ENCODE measurements around the gene PPM1D. TPM values are rescaled to one million over a fixed set of nuclear protein-coding genes. Genes with fewer than 3 reads are reported as not detected.
A peak's percentile ranks its signal among the peaks of the same experiment; 100 is the strongest.
"Not testable (repeated sequence)": the region's sequence is repeated elsewhere in the genome, so short reads cannot be mapped to it uniquely, and the experiment has no call there.

Gene PPM1D
- total RNA-seq, 1 experiment from 2014 or later: 10.5 TPM

DNA sequence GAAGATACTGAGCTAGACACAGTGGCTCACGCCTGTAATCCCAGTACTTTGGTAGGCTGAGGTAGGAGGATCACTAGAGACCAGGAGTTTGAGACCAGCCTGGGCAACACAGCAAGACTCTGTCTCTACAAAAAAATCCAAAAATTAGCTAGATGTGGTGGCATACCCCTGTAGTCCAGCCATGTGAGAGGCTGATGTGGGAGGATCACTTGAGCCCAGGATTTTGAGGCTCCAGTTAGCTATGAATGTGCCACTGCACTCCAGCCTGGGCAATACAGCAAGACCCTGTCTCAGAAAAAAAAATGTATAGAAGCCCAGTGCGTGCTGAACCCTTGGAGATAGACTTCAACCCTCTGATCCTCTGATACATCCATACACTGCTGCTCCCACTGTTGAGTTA is 7.2 kb upstream of the PPM1D start:
- DNase-seq (ENCODE audit: extremely low read depth, low read depth): no peak

DNA sequence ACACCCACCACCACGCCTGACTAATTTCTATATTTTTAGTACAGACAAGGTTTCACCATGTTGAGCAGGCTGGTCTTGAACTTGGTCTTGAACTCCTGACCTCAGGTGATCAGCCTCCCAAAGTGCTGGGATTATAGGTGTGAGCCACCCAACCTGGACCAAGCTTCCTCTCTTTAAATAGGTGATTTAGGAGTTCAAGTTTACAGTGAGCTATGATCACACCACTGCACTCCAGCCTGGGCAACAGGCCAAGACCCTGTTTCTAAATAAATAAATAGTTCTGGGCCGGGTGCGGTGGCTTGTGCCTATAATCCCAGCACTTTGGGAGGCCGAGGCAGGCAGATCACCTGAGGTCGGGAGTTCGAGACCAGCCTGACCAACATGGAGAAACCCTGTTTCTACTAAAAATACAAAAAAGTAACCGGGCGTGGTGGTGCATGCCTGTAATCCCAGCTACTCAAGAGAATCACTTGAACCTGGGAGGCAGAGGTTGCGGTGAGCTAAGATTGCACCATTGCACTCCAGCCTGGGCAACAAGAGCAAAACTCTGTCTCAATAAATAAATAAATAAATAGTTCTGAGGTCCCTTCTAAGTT is 6.5 kb upstream of the PPM1D start:
- DNase-seq (ENCODE audit: extremely low read depth, low read depth): not testable (repeated sequence)

DNA sequence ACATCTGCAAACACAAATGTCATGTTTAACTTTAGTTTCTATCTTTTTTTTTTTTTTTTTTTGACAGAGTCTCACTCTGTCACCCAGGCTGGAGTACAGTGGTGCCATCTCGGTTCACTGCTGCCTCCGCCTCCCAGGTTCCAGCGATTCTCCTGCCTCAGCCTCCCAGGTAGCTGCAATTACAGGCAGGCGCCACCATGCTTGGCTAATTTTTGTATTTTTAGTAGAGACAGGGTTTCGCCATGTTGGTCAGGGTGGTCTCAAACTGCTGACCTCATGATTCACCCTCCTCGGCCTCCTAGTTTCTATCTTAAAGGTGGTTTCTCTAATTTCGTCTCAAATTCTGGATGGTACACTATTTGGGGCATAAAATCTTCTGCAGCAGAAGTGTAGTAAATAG is 5.8 kb upstream of the PPM1D start:
- DNase-seq (ENCODE audit: extremely low read depth, low read depth): not testable (repeated sequence)

DNA sequence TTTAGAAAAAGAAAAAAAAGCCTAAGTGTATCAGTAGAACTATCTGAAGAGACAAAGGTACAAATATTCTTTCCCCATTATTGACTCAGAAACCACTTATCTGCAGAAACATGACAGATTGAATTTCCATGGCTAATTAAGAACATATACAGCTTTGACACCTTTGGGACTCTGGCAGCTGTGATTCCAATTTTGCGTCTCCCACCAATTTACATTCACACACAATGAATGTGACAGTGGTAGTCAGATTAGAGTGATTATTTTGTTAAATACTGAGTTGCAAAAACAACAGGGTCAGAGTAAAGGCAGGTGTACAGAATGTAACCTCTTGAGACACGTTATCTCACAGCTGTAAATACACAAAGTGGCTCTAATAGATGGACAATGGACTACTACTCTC is 5.3 kb upstream of the PPM1D start:
- DNase-seq (ENCODE audit: extremely low read depth, low read depth): no peak

DNA sequence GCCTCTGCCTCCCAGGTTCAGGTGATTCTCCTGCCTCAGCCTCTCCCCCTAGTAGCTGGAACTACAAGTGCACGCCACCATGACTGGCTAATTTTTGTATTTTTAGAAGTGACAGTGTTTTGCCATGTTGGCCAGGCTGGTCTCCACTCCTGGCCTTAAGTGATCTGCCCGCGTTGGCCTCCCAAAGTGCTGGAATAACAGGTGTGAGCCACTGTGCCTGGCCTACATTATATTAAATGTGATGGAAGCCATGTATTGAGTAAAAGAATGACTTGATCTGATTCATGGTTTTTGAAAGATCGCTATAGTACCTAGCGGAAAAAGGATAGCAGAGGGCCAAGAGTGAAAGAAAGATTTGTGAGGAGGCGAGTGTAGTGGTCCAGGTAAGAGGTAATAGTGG is 2.7 kb upstream of the PPM1D start:
- no peak for DNase-seq (ENCODE audit: extremely low read depth, low read depth)

DNA sequence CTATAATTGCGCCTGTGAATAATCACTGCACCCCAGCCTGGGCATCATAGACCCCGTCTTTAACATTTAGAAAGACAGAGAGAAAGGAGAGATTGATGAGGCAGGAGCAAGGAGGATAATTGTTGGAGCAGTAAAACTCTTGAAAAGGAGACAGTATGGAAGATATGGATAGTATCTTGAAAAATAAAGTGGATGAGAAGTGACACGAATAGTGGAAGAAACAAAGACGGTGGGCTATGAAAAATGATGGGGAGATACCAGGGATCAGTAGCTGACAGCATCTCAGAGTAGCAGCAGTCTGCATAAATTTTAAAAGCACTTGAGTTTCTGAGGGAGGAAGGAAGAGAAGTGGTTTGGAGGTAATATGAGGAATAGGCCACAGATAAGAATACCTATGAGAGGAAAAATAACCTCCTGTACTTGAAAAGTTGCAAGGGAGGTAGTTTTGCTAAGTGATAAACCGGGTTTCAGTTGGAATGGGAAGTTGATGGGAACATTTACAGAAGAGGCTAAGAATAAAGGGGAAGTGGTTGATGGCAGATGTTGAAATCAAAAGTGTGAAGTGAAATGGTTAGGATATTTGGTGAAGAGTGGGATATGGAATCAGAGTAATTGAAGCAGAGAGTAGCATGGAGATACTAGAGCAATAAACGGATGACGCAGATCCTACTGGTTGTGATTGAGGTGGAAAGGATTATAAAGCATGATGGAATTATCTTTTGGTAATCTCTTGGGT is 1.8 kb upstream of the PPM1D start:
- no peak for DNase-seq (ENCODE audit: extremely low read depth, low read depth)

DNA sequence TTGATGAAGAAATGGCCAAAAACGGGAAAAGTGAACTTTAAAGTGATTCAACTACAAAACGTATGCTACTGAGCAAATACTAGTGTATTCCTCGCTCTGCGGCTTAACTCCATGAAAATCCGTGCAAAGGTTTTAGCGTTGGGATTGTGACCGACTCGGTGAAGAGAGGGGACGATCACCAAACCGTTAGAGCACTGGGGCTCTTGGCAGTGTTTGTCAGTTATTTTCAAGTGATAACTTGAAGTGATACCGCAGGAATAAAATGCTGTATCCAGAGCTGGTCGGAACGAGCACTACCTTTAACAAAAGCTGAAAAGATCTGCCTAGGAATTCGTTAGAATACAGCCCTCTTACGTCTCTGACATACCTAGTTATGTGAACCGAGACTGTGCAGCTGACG is 773 bp upstream of the PPM1D start:
- no peak for DNase-seq (ENCODE audit: extremely low read depth, low read depth)

DNA sequence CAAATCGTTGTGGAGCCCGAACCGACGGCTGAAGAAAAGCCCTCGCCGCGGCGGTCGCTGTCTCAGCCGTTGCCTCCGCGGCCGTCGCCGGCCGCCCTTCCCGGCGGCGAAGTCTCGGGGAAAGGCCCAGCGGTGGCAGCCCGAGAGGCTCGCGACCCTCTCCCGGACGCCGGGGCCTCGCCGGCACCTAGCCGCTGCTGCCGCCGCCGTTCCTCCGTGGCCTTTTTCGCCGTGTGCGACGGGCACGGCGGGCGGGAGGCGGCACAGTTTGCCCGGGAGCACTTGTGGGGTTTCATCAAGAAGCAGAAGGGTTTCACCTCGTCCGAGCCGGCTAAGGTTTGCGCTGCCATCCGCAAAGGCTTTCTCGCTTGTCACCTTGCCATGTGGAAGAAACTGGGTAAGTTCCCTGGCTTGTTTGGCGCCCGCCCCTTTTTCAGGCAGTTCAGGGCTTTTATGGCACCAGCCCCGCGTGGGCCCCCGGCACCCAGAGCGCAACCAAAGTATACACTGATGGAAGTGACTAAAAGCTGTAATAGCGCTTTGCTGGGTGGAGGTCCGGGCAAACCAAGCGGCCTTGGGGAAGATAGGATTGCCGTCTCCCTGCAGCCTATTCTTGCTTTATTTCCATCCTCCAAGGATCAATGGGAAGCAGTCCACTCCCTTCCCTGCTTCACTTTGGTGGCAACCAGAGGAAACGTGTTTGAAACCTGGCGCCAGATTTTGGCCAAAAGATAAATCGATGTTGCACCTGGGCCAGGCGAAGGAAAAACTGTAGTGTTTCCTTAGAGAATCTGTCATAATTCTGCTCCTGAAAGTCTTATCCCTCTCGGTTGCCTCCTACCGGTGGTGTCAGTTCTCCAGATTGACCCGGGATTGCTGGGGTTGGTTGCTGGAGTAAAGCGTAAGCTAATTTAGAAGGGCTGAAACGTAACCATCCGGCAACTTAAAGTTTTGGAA is 775 bp downstream of the PPM1D start:
- DNase-seq (ENCODE audit: extremely low read depth, low read depth): peak; percentile 84

DNA sequence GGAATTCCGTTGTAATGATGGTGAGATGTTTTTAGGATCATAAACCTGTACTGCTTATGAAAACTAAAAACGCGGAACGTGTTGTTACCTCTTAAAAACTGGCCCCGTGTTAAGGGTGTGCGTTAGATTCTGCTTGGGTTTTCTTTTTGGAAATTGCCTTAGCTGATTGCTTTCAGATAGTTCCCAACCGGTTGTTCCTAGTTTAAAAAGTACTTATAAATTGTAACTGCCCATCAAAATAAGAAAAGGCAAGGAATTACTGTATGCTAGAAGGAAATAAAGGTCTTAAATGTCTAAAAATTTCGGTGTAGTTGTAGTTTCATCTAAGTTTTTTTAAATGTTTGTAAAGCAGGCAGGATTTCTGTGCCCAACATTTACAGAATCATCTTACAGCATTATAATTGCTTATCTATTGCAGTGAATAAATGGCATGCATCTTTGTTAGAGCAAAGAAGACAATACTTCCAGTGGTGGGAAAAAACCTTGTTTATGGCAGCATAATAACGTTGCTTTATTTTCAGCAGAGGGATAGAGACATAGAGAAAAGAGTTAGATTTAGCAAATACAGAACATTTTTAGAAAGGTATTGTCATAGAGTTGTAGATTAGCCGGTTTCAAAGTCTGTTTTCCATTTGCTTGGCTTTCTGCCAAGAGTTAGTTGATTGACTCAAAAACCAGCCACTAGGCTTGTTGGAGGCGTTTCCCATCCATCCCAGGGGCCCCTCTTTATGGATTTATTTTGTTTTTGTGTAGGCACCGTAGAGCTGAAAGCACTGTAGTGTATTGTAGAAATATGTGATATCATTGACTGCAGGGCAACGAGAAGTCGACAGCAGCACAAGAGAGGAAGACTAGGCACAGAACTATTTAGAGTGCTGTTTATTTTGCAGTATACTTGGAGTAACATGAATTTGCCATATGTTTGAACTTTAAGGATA is 1.7 kb downstream of the PPM1D start:
- peak; percentile 68 for DNase-seq (ENCODE audit: extremely low read depth, low read depth)

DNA sequence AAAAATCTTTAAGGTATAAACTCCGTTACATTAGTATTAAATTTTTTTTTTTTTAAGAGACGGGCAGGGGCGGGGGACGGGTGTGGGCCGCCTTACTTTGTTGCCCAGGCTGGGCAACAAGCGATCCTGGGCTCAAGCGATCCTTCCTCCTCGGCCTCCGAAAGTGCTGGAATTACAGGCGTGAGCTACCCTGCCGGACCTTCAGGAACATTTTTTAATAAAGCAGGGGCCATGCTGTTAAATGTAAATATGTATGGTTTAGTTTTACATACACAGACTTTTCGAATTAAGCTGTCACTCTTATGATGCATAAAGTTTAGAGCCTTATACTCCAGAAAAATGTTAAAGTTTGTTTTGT is 2.4 kb downstream of the PPM1D start:
- no peak for DNase-seq (ENCODE audit: extremely low read depth, low read depth)

DNA sequence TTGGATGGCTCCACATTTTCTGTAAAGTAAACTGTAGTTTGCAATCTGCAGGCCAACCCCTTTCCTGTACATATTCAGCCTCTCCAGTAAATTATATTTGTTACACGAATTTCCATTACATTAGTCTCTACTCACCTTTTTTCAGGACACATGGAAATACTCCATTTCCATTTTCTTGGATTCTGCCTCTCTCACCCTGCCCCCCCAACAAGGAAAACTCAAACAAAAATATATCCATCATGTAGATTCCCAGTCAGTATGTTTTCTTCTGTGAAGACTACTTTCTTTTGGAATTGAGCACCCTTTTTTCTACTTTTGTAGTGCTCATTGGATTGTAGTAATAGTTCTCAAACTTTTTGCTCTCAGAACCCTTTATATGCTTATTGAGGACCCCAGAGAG is 2.9 kb downstream of the PPM1D start:
- no peak for DNase-seq (ENCODE audit: extremely low read depth, low read depth)

DNA sequence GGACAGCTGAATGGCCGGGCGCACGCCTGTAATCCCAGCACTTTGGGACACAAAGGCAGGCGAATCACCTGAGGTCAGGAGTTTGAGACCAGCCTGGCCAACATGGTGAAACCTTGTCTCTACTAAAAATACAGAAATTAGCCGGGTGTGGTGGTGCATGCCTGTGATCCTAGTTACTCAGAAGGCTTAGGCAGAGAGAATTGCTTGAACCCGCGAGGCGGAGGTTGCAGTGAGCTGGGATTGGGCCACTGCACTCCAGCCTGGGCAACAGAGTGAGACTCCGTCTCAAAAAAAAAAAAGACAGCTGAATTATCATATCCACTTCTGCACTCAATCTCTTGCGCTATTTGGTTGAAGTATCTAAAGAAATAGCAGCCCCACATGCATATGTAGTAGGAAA is 3.5 kb downstream of the PPM1D start:
- not testable (repeated sequence) for DNase-seq (ENCODE audit: extremely low read depth, low read depth)

DNA sequence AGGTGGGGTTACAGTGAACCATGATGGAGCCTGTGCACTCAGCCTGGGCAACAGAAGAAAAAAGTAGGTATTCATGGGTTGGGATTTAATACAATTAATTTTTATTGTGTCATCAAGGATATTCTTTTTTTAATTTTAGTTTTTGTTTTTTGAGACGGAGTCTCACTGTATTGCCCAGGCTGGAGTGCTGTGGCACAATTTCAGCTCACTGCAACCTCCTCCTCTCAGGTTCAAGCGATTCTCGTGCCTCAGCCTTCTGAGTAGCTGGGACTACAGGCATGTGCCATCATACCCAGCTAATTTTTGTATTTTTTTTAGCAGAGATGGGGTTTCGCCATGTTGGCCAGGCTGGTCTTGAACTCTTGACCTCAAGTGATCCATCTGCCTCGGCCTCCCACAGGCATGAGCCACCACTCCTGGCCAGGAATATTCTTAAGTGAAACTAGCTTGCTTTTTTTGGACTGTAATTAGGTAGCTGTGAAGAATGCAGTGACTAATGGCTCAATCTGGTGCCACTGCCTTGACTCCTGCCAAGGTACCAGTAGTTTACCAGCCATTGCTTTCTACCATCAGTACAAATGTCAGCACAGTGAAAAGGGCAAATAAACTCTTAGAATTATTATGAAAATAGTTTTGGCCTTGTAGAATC is 4.8 kb downstream of the PPM1D start:
- DNase-seq (ENCODE audit: extremely low read depth, low read depth): no peak

DNA sequence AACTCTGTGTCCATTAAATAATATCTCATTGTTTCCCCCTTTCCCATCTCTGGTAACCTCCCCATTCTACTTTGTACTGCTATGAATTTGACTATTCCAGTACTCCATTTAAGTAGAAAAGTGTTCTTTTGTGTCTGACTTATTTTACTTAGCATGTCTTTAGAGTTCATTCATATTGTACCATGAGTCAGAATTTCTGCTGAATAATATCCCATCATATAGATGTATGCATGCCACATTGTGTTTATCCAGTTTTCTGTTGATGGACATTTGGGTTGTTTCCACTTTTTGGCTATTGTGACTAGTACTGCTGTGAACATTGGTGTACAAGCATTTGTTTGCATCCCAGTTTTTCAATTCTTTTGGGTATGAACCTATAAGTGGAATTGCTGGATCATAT is 6.0 kb downstream of the PPM1D start:
- DNase-seq (ENCODE audit: extremely low read depth, low read depth): no peak

DNA sequence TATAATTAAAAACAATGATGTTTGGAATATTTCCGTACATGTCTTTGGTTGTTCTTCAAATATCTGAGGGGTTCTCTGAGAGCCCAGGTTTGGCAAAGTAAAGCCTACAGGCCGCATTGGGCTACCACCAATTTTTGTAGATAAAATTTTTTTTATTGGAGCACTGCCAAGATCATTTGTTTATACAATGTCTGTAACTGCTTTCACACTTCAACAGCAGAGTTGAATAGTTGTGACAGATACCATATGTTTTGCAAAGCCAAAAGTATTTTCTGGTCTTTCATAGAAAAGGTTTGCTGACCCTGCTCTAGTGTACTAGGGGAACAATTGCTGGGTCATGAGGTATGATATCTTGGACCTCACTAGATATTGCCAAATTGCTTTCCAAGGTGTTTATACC is 10.5 kb downstream of the PPM1D start:
- no peak for DNase-seq (ENCODE audit: extremely low read depth, low read depth)

DNA sequence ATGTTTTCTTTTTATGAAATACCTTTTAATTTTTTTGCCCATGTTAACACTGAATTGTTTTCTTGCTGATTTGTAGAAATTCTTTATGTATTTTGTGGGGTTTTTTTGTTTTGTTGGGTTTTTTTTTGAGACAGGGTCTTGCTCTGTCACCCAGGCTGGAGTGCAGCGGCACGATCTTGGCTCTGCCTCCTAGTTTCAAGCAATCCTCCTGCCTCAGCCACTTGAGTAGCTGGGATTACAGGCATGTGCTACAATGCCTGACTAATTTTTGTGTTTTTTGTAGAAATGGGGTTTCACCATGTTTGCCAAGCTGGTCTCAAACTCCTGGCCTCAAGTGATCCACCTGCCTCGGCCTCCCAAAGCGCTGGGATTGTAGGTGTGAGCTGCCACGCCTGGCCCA is 11.3 kb downstream of the PPM1D start:
- not testable (repeated sequence) for DNase-seq (ENCODE audit: extremely low read depth, low read depth)

DNA sequence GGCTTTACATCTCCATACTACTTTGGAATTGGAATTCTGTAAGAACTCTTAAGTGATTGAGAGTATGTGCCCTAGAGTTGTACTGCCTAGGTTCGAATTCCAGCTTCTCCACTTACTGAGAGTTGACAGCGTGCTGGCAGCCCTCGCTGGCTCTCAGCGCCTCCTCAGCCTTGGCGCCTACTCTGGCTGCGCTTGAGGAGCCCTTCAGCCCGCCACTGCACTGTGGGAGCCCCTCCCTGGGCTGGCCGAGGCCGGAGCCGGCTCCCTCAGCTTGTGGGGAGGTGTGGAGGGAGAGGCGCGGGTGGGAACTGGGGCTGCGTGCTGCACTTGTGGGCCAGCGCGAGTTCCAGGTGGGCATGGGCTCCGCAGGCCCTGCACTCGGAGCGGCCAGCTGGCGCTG is 13.3 kb downstream of the PPM1D start:
- no peak for DNase-seq (ENCODE audit: extremely low read depth, low read depth)

DNA sequence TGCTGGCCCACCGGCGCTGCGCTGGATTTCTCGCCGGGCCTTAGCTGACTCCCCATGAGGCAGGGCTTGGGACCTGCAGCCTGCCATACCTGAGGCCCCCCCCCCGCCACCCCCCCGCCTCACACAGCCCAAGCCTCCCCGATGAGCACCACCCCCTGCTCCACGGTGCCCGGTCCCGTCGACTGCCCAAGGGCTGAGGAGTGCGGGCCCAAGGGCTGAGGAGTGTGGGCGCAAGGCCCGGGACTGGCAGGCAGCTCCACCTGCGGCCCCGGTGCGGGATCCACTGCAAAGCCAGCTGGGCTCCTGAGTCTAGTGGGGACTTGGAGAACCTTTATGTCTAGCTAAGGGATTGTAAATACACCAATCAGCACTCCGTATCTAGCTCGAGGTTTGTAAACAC is 13.8 kb downstream of the PPM1D start:
- not testable (repeated sequence) for DNase-seq (ENCODE audit: extremely low read depth, low read depth)

DNA sequence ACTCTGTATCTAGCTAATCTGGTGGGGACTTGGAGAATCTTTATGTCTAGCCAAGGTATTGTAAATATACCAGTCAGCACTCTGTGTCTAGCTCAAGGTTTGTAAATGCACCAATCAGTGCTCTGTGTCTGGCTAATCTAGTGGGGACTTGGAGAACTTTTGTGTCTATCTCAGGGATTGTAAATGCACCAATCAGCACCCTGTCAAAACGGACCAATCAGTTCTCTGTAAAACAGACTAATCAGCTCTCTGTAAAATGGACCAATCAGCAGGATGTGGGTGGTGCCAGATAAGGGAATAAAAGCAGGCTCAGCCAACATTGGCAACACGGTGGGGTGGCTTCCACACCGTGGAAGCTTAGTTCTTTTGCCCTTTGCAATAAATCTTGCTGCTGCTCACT is 14.3 kb downstream of the PPM1D start:
- not testable (repeated sequence) for DNase-seq (ENCODE audit: extremely low read depth, low read depth)

DNA sequence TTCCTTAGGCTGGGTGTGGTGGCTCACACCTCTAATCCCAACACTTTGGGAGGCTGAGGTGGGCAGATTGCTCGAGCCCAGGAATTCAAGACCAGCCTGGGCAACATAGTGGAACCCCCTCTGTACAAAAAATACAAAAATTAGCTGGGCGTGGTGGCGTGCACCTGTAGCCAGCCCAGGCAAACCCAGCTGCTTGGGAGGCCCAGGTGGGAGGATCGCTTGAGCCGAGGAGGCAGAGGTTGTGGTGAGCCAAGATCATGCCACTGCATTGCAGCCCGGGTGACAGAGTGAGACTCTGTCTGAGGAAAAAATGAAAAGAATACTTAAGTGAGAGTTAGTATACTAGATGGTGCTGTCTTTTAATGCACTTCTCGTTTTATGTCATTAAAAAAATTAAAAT is 15.1 kb downstream of the PPM1D start:
- no peak for DNase-seq (ENCODE audit: extremely low read depth, low read depth)

All from NCI-H460 (cell line).